Measurements from ENCODE around the gene NR6A1. TPM values are rescaled to one million over a fixed set of nuclear protein-coding genes. Genes with fewer than 3 reads are reported as not detected.

The NR6A1 gene
- total and polyA plus RNA-seq, 9 donors: 0.41 to 0.93 (median 0.62) TPM

DNA sequence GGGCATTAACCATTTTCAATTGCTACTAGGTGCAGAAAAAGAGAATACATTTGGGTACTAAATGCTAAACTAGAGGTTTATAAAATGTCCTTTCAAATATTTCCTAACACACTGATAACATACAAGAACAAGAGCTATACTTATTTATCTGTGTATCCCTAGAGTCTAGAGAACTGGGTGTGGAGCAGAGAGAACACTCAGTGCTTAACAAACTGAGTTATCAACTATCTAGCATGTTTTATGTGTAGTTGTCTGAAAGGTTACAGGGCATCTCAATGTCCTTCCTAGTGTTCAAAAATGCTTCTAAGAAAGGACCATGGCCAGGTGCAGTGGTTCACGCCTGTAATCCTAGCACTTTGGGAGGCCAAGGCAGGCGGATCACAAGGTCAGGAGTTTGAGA lies 40.3 kb downstream of the NR6A1 start:
- no peaks in the 10 kb centered on the region for H3K9me3 ChIP-seq (replicated peaks; ENCODE audit: control insufficient read depth, low read depth, low read length)
- no peak overlapping the region for H3K4me3 ChIP-seq (ENCODE audit: low read length)
- H3K36me3 ChIP-seq (ENCODE audit: control insufficient read depth, insufficient read depth, low read length): no peaks in the 10 kb centered on the region
- no peak overlapping the region for H3K27ac ChIP-seq (ENCODE audit: low read length)
- DNase-seq: no peak
- H3K4me1 ChIP-seq (ENCODE audit: control insufficient read depth, insufficient read depth, low read length): peaks cover 5% of the 10 kb centered on the region
- WGBS (ENCODE audit: insufficient coverage): 94% methylated on average over 2 of the region's 2 CpGs
- H3K27me3 ChIP-seq (ENCODE audit: control insufficient read depth, insufficient read depth, low read length): no peaks in the 10 kb centered on the region

DNA sequence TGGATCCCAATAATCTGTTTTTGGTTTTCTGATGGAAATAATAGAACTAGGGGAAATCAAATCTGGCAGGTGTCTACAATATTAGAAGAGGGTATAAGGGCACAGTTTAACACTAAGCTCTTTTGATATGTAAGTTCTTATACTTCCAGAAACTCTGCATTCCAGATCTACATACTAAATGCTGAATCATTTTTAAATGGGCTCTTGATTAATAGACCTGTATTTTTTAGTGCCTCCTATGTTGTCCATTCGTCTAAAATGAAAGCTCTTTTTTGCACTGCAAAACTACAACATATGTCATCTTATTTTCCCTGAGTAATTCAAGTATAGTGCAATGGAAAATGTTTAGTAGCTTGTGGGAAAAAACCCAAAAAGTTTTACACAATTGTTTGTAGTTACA lies 44.2 kb downstream of the NR6A1 start:
- Histone ChIP-seq H3K27me3 (ENCODE audit: control insufficient read depth, insufficient read depth, low read length) (no peaks in the 10 kb centered on the region), H3K9me3 (replicated peaks; ENCODE audit: control insufficient read depth, low read depth, low read length) (no peaks in the 10 kb centered on the region), H3K36me3 (ENCODE audit: control insufficient read depth, insufficient read depth, low read length) (no peaks in the 10 kb centered on the region), H3K4me1 (ENCODE audit: control insufficient read depth, insufficient read depth, low read length) (peaks cover 7% of the 10 kb centered on the region), H3K27ac (ENCODE audit: low read length) (no peak overlapping the region), H3K4me3 (ENCODE audit: low read length) (no peak overlapping the region)
- DNase-seq: peak; percentile 47
- no CpG with 5 or more reads among the region's 1 CpG for WGBS (ENCODE audit: insufficient coverage)

DNA sequence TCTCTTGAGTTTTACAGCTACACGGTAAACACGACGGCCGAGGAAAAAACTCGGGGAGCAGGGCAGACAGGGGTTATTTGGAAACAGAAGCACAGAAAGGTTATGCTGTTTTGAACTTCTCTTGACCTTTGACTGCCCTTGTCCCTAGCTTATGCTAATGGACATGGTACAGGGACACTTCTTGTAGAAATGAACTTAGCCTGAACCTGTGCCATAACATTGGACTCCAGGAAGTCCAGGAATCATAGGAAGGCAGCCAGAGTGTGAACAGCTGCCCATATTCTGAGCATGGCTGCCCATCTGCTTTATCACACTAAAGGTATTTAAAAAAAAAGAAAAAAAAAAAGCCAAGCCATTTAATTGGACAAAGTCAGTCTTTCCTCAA lies 46.1 kb downstream of the NR6A1 start:
- H3K4me3 ChIP-seq (ENCODE audit: low read length): no peak overlapping the region
- H3K4me1 ChIP-seq (ENCODE audit: control insufficient read depth, insufficient read depth, low read length): peaks cover 7% of the 10 kb centered on the region
- DNase-seq: peak; percentile 40
- no peak overlapping the region for H3K27ac ChIP-seq (ENCODE audit: low read length)
- no peaks in the 10 kb centered on the region for H3K27me3 ChIP-seq (ENCODE audit: control insufficient read depth, insufficient read depth, low read length)
- WGBS (ENCODE audit: insufficient coverage): 34% methylated on average over 3 of the region's 5 CpGs
- no peaks in the 10 kb centered on the region for H3K36me3 ChIP-seq (ENCODE audit: control insufficient read depth, insufficient read depth, low read length)
- H3K9me3 ChIP-seq (replicated peaks; ENCODE audit: control insufficient read depth, low read depth, low read length): no peaks in the 10 kb centered on the region

DNA sequence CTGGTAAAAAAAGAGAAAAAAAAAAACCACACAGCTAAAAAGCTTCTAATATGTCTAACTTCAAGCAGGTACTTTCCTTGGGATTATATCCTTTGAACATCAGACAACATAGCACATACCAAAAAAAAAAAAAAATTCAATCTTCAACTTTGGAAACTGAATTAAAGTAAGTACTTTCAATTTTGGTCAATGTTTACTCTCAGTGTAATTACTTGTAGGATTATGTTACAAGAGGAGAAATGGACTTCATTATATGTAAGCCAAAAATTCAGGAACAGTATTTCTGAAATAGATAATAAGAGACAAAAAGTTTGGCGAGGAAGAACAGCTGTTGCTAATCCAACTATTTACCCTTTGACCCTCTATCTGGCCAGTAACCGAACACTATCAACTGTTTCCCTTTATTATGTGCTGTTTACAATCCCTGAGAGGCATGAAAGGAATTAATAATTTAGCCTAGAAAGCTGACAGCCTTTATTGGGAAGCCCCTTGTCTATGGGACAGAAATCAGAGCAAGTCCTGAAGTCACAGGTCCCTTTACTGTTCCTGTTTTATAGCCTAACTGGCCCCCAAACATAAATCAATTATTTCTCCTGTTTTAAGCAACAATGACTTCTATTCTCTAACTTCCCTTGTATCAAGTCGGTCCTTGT lies 46.6 kb downstream of the NR6A1 start:
- DNase-seq: peak; percentile 37
- no peak overlapping the region for H3K4me3 ChIP-seq (ENCODE audit: low read length)

DNA sequence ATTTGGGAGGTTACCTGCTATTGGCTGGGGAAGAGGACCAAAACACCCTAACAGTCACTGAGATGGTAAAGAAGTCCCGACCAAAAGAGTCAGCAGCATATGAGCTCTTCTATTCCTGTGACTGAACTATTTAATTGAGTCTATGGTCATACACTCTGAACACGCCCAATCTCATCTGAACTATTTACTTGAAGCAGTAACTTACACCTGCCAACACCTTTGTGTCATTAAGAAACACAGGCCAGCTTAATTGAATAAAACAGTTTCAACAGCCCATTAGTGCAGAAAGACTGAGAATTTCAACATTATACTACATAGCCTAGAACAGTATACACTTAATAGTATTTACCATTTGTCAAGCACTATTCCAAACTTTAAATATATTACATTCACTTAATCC lies 47.8 kb downstream of the NR6A1 start:
- WGBS (ENCODE audit: insufficient coverage): 100% methylated on average over 1 of the region's 2 CpGs
- no peaks in the 10 kb centered on the region for H3K36me3 ChIP-seq (ENCODE audit: control insufficient read depth, insufficient read depth, low read length)
- no peak for DNase-seq
- no peak overlapping the region for H3K27ac ChIP-seq (ENCODE audit: low read length)
- no peak overlapping the region for H3K4me3 ChIP-seq (ENCODE audit: low read length)
- H3K4me1 ChIP-seq (ENCODE audit: control insufficient read depth, insufficient read depth, low read length): peaks cover 7% of the 10 kb centered on the region
- no peaks in the 10 kb centered on the region for H3K27me3 ChIP-seq (ENCODE audit: control insufficient read depth, insufficient read depth, low read length)
- no peaks in the 10 kb centered on the region for H3K9me3 ChIP-seq (replicated peaks; ENCODE audit: control insufficient read depth, low read depth, low read length)

More for the DNA sequence above, 46.6 kb downstream of the NR6A1 start:
- Histone ChIP-seq H3K27me3 (ENCODE audit: control insufficient read depth, insufficient read depth, low read length) (no peaks in the 10 kb centered on the region), H3K36me3 (ENCODE audit: control insufficient read depth, insufficient read depth, low read length) (no peaks in the 10 kb centered on the region), H3K4me1 (ENCODE audit: control insufficient read depth, insufficient read depth, low read length) (peaks cover 7% of the 10 kb centered on the region), H3K9me3 (replicated peaks; ENCODE audit: control insufficient read depth, low read depth, low read length) (no peaks in the 10 kb centered on the region), H3K27ac (ENCODE audit: low read length) (no peak overlapping the region)
- 0% methylated on average over 1 of the region's 3 CpGs for WGBS (ENCODE audit: insufficient coverage)

DNA sequence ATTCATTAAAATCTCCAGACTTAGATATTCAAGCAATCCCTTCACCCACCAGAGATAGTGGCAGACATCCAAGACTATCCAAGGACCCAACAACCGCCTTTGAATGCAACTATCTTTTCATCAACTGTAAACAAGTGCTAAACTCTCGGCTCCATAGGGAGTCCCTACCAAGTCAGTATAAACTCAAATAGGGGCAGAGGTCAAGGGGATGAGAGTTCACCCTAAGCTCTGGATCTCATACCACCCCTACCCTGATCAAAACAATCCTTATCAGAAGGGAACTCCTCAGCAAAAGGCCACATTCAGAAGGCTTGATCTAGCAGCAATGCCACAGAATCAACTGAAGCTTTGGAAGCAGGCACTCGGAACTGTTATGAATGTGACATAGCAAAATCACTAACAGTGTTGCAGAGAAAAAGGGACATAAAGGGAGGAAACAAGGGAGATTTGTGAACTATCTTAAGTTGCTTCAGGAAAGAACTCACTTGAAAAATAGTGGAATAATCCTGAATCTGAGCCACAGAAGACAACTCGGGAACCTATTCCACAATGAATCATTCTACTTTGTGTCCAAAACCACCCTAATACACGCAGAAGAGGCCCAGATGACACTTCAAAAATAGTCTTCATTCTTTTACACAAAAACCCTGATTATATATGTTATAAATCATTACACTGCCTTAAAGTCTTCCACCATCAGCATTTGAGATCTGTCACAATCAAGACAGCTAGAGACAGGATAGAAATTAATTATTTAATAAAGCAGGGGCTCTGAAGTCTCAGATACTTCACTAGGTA lies 49.8 kb downstream of the NR6A1 start:
- Histone ChIP-seq H3K27me3 (ENCODE audit: control insufficient read depth, insufficient read depth, low read length) (no peaks in the 10 kb centered on the region), H3K4me3 (ENCODE audit: low read length) (no peak overlapping the region), H3K4me1 (ENCODE audit: control insufficient read depth, insufficient read depth, low read length) (peaks cover 7% of the 10 kb centered on the region), H3K36me3 (ENCODE audit: control insufficient read depth, insufficient read depth, low read length) (no peaks in the 10 kb centered on the region), H3K27ac (ENCODE audit: low read length) (no peak overlapping the region), H3K9me3 (replicated peaks; ENCODE audit: control insufficient read depth, low read depth, low read length) (no peaks in the 10 kb centered on the region)
- DNase-seq: no peak
- WGBS (ENCODE audit: insufficient coverage): 82% methylated on average over 1 of the region's 5 CpGs

DNA sequence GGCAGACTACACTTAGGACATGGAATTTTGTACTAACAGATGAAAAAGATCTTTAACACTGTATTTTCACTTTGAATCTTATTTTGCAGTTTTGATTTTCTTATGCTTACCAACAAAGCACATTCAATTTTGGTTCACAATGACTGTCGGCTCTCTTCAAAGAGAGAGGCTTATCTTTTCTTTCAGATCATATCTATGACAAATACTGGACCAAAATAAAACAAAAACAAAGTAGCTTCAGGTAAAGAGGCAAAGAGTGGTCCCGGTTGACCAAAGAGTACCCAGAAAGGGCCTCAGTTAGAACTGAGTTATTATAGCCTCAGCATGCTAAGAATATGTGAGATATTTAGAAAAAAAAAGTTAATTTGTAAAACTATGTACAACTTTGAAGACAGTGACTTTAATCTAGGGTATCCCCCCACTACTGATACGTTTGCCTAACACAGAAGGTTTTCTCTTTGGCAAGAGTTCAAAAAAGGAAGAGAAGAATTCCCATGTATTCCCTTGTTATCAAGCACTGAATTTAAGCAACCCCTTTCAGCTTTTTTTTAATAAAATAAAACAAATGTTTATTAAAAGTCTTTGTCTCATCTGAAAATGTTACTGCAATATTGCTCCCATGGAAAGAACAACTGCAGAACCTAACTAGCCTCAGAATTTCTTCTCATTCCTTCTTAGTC lies 50.5 kb downstream of the NR6A1 start:
- H3K27ac ChIP-seq (ENCODE audit: low read length): no peak overlapping the region
- no CpG with 5 or more reads among the region's 3 CpGs for WGBS (ENCODE audit: insufficient coverage)
- H3K4me1 ChIP-seq (ENCODE audit: control insufficient read depth, insufficient read depth, low read length): peaks cover 7% of the 10 kb centered on the region
- no peaks in the 10 kb centered on the region for H3K27me3 ChIP-seq (ENCODE audit: control insufficient read depth, insufficient read depth, low read length)
- no peaks in the 10 kb centered on the region for H3K9me3 ChIP-seq (replicated peaks; ENCODE audit: control insufficient read depth, low read depth, low read length)
- no peak for DNase-seq
- H3K36me3 ChIP-seq (ENCODE audit: control insufficient read depth, insufficient read depth, low read length): no peaks in the 10 kb centered on the region
- no peak overlapping the region for H3K4me3 ChIP-seq (ENCODE audit: low read length)

DNA sequence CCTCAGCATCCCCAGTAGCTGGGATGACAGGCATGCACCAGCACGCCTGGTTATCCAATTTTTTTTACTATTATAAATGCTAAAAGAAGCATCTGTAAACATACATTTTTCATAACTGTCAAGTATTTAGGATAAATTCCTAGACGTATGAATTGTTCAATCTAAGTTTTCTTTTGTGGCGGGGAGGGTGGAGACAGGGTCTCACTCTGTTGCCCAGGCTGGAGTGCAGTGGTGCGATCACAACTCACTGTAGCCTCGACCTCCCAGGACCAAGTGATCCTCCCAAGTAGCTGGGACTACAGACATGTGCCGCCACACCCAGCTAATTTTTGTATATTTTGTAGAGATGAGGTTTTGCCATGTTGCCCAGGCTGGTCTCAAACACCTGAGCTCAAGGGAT lies 52.2 kb downstream of the NR6A1 start:
- H3K4me3 ChIP-seq (ENCODE audit: low read length): no peak overlapping the region
- no peaks in the 10 kb centered on the region for H3K4me1 ChIP-seq (ENCODE audit: control insufficient read depth, insufficient read depth, low read length)
- no peaks in the 10 kb centered on the region for H3K36me3 ChIP-seq (ENCODE audit: control insufficient read depth, insufficient read depth, low read length)
- no peak for DNase-seq
- H3K9me3 ChIP-seq (replicated peaks; ENCODE audit: control insufficient read depth, low read depth, low read length): no peaks in the 10 kb centered on the region
- H3K27me3 ChIP-seq (ENCODE audit: control insufficient read depth, insufficient read depth, low read length): no peaks in the 10 kb centered on the region
- WGBS (ENCODE audit: insufficient coverage): 60% methylated on average over 1 of the region's 6 CpGs
- H3K27ac ChIP-seq (ENCODE audit: low read length): no peak overlapping the region

DNA sequence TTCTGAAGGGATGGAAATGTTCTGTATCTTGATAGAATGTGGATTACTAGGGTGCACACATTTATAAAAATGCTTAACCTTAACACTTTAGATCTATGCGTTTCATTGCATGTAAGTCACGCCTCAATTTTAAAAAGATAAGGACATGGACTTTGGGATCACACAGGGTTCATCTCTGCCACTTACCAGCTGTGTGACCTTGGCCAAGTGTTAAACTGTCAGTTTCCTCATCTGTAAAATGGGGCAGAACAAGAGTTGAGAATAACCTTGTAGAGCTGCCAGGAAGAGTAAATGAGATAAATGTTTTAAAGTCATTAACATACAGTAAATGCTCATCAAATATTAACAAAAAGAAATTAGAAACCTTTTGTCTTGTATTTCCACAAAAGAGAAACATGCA lies 53.5 kb downstream of the NR6A1 start:
- Histone ChIP-seq H3K4me1 (ENCODE audit: control insufficient read depth, insufficient read depth, low read length) (no peaks in the 10 kb centered on the region), H3K4me3 (ENCODE audit: low read length) (no peak overlapping the region), H3K36me3 (ENCODE audit: control insufficient read depth, insufficient read depth, low read length) (no peaks in the 10 kb centered on the region), H3K9me3 (replicated peaks; ENCODE audit: control insufficient read depth, low read depth, low read length) (no peaks in the 10 kb centered on the region), H3K27me3 (ENCODE audit: control insufficient read depth, insufficient read depth, low read length) (no peaks in the 10 kb centered on the region), H3K27ac (ENCODE audit: low read length) (no peak overlapping the region)
- no peak for DNase-seq
- WGBS (ENCODE audit: insufficient coverage): 100% methylated on average over 1 of the region's 2 CpGs

DNA sequence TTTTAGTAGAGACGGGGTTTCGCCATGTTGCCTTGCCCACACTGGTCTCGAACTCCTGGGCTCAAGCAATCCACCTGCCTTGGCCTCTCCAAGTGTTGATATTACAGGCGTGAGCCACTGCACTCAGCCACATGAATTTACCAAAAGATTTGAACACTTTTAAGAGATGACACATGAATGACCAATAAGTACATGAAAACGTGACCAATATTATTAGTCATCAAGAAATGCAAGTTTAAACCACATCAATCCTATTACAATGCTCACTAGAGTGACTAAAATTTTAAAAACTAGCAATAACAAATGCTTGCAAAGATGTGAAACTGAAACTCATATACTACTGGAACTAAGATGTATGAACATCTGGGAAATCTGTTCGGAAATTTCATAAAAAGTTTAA lies 54.3 kb downstream of the NR6A1 start:
- Histone ChIP-seq H3K4me3 (ENCODE audit: low read length) (no peak overlapping the region), H3K36me3 (ENCODE audit: control insufficient read depth, insufficient read depth, low read length) (no peaks in the 10 kb centered on the region), H3K27ac (ENCODE audit: low read length) (no peak overlapping the region), H3K27me3 (ENCODE audit: control insufficient read depth, insufficient read depth, low read length) (no peaks in the 10 kb centered on the region), H3K9me3 (replicated peaks; ENCODE audit: control insufficient read depth, low read depth, low read length) (no peaks in the 10 kb centered on the region), H3K4me1 (ENCODE audit: control insufficient read depth, insufficient read depth, low read length) (no peaks in the 10 kb centered on the region)
- 97% methylated on average over 4 of the region's 6 CpGs for WGBS (ENCODE audit: insufficient coverage)
- no peak for DNase-seq
